ENCODE measurements around the gene ABCA7. TPM values are rescaled to one million over a fixed set of nuclear protein-coding genes. Genes with fewer than 3 reads are reported as not detected.
A peak's percentile ranks its signal among the peaks of the same experiment; 100 is the strongest.

The ABCA7 gene
- total and polyA plus RNA-seq, 2 of the 13 experiments (the other 11 are each of a cell fraction or from before 2014, with no cell fraction given) = 4.4 to 32.4 TPM

GRCh38 chr19:1094978-1095701, 55.2 kb downstream of the ABCA7 start, which contains the start of gene POLR2E (continued):
- TF ChIP-seq PITX1 (CRISPR knock-in tag; IDR thresholded peaks at IDR 0.05) (peak; percentile 55), ZNF691 (CRISPR knock-in tag; IDR thresholded peaks at IDR 0.05; ENCODE audit: borderline replicate concordance, low read depth) (no peak), ZNF607 (CRISPR knock-in tag; IDR thresholded peaks at IDR 0.05; ENCODE audit: borderline replicate concordance) (no peak), ETV6 (CRISPR knock-in tag; conservative IDR thresholded peaks at IDR 0.05) (no peak), KLF9 (CRISPR knock-in tag; IDR thresholded peaks at IDR 0.05; ENCODE audit: low read depth) (no peak), MTF2 (CRISPR knock-in tag; IDR thresholded peaks at IDR 0.05; ENCODE audit: borderline replicate concordance) (no peak), ZNF282 (IDR thresholded peaks at IDR 0.05; ENCODE audit: partially characterized antibody) (no peak), AHR (CRISPR knock-in tag; IDR thresholded peaks at IDR 0.05) (no peak), ZNF33A (CRISPR knock-in tag; IDR thresholded peaks at IDR 0.05; ENCODE audit: borderline replicate concordance) (no peak), FOXK1 (CRISPR knock-in tag; IDR thresholded peaks at IDR 0.05; ENCODE audit: borderline replicate concordance, low read depth) (peak; percentile 69), ZNF816 (CRISPR knock-in tag; IDR thresholded peaks at IDR 0.05; ENCODE audit: borderline replicate concordance) (no peak), SNRNP70 (IDR thresholded peaks at IDR 0.05; ENCODE audit: low read depth, low read length) (no peak), ZNF543 (CRISPR knock-in tag; IDR thresholded peaks at IDR 0.05) (no peak), MLLT10 (CRISPR knock-in tag; IDR thresholded peaks at IDR 0.05) (no peak), RNF2 (conservative IDR thresholded peaks at IDR 0.05; ENCODE audit: low read depth) (no peak), ZNF292 (CRISPR knock-in tag; IDR thresholded peaks at IDR 0.05; ENCODE audit: borderline replicate concordance, low read depth) (no peak), ZNF20 (CRISPR knock-in tag; IDR thresholded peaks at IDR 0.05) (no peak), MEIS1 (CRISPR knock-in tag; IDR thresholded peaks at IDR 0.05; ENCODE audit: borderline replicate concordance) (no peak), ZNF572 (CRISPR knock-in tag; IDR thresholded peaks at IDR 0.05) (no peak), HNRNPLL (IDR thresholded peaks at IDR 0.05; ENCODE audit: low read depth, low read length, poor library complexity, severe bottlenecking) (peak; percentile 62), ZBTB21 (CRISPR knock-in tag; IDR thresholded peaks at IDR 0.05) (no peak), PAXIP1 (CRISPR knock-in tag; conservative IDR thresholded peaks at IDR 0.05) (no peak; the same call in 1 of the 2 replicates), AKAP8 (CRISPR knock-in tag; IDR thresholded peaks at IDR 0.05) (no peak; the same call in 1 of the 2 replicates), ZNF557 (CRISPR knock-in tag; IDR thresholded peaks at IDR 0.05) (0 out of 2 replicates have a peak, but pooled peaks have one; percentile 30), NR2C2 (CRISPR knock-in tag; IDR thresholded peaks at IDR 0.05; ENCODE audit: borderline replicate concordance) (peak; percentile 80), THYN1 (CRISPR knock-in tag; IDR thresholded peaks at IDR 0.05; ENCODE audit: borderline replicate concordance, low read depth) (no peak), TCF12 (IDR thresholded peaks at IDR 0.05) (no peak), TCF12 (CRISPR knock-in tag; IDR thresholded peaks at IDR 0.05) (no peak), ZNF644 (CRISPR knock-in tag; IDR thresholded peaks at IDR 0.05; ENCODE audit: low read depth) (no peak)

All from HepG2 (cell line).